Effector memory CD4-positive, alpha-beta T cell (primary cell): ENCODE measurements around the gene COX7A2L.

Source experiments
- DNase-seq, 3 donors: peaks; one replicate each; pipeline ENCODE4 v3.0.0-alpha.2; 2020
- H3K27ac ChIP-seq: 2 replicates; pipeline ENCODE4 v1.7.0; 2013; ENCODE audit warnings: mild to moderate bottlenecking, low read length, moderate library complexity; ENCODE audit not compliant: insufficient read depth, poor library complexity, severe bottlenecking
- H3K27me3 ChIP-seq: replicated peaks from 2 replicates; pipeline ENCODE4 v1.7.0; 2013; ENCODE audit warnings: mild to moderate bottlenecking, low read length; ENCODE audit not compliant: insufficient read depth, control insufficient read depth, poor library complexity, severe bottlenecking
- H3K36me3 ChIP-seq: 2 replicates; pipeline ENCODE4 v1.7.0; 2013; ENCODE audit warnings: mild to moderate bottlenecking, low read length, moderate library complexity; ENCODE audit not compliant: control insufficient read depth, insufficient read depth
- H3K4me1 ChIP-seq: 2 replicates; pipeline ENCODE4 v1.7.0; 2013; ENCODE audit warnings: low read length, mild to moderate bottlenecking; ENCODE audit not compliant: control insufficient read depth, insufficient read depth, poor library complexity, severe bottlenecking
- H3K4me3 ChIP-seq: 2 replicates; pipeline ENCODE4 v1.7.0; 2013; ENCODE audit warnings: low read length, low read depth, mild to moderate bottlenecking; ENCODE audit not compliant: insufficient read depth, poor library complexity, severe bottlenecking
- H3K9me3 ChIP-seq: 2 replicates; pipeline ENCODE4 v1.7.0; 2013; ENCODE audit warnings: mild to moderate bottlenecking, low read length, moderate library complexity; ENCODE audit not compliant: control insufficient read depth

The COX7A2L gene

GRCh38 chr2:42321452-42322064 lies 39.5 kb downstream of the COX7A2L start:
- no peaks in the 10 kb centered on the region for H3K27me3 ChIP-seq
- no peak for DNase-seq
- no peak overlapping the region for H3K27ac ChIP-seq
- peaks cover 30% of the 10 kb centered on the region for H3K36me3 ChIP-seq
- peaks cover 11% of the 10 kb centered on the region for H3K4me1 ChIP-seq
- H3K9me3 ChIP-seq, result no peaks in the 10 kb centered on the region
- H3K4me3 ChIP-seq, result no peak overlapping the region

GRCh38 chr2:42319265-42319664 lies 41.8 kb downstream of the COX7A2L start:
- Histone ChIP-seq H3K4me3 (no peak overlapping the region), H3K9me3 (no peaks in the 10 kb centered on the region), H3K27ac (no peak overlapping the region), H3K4me1 (peaks cover 11% of the 10 kb centered on the region), H3K36me3 (peaks cover 18% of the 10 kb centered on the region), H3K27me3 (no peaks in the 10 kb centered on the region)
- DNase-seq, result no peak

DNA sequence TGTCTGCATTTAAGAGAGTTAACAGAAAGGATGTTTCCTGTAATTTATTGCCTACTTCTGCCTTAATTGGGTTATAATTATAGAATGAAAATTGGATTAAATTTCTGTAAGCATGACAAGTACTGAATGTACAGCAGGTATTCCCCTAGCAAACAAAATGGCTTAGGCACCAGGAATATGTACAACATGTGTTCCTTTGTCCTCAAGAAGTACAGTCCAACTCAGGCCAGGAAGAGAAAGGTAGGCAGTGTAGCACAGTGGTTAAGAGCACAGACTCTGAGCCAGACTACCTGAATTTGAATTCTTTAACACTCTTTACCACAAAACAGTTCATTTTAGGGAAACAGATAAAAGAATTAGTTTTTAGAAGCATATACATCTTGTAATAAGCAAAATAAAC lies 43.1 kb downstream of the COX7A2L start:
- Histone ChIP-seq H3K4me3 (no peak overlapping the region), H3K4me1 (peaks cover 11% of the 10 kb centered on the region), H3K27ac (no peak overlapping the region), H3K9me3 (no peaks in the 10 kb centered on the region), H3K36me3 (peaks cover 18% of the 10 kb centered on the region), H3K27me3 (no peaks in the 10 kb centered on the region)
- no peak for DNase-seq

DNA sequence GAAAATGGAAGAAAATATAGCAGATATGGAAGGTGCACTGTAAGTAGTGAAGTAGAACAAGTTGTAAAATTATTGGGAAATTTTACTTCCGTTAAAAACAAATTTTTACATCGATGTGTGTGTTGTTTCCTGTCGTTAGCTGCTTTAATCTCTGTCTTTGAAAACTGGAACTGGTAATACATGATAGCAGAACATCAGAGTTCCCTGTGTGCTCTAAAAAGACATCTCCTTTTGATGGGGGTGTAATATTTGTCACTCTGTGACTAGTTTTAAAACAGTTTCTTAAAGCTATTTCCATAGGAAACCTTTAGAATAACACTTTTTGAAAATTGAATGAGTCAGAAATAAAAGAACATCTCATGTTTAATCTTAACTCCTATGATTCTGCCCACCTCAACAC lies 43.5 kb downstream of the COX7A2L start:
- no peak for DNase-seq
- Histone ChIP-seq H3K4me1 (peaks cover 11% of the 10 kb centered on the region), H3K4me3 (no peak overlapping the region), H3K27me3 (no peaks in the 10 kb centered on the region), H3K36me3 (peaks cover 18% of the 10 kb centered on the region), H3K27ac (no peak overlapping the region), H3K9me3 (no peaks in the 10 kb centered on the region)

GRCh38 chr2:42316910-42317309 lies 44.1 kb downstream of the COX7A2L start:
- no peaks in the 10 kb centered on the region for H3K27me3 ChIP-seq
- DNase-seq, result no peak
- no peak overlapping the region for H3K4me3 ChIP-seq
- H3K4me1 ChIP-seq, result peaks cover 11% of the 10 kb centered on the region
- H3K9me3 ChIP-seq, result no peaks in the 10 kb centered on the region
- H3K27ac ChIP-seq, result no peak overlapping the region
- peaks cover 18% of the 10 kb centered on the region for H3K36me3 ChIP-seq

DNA sequence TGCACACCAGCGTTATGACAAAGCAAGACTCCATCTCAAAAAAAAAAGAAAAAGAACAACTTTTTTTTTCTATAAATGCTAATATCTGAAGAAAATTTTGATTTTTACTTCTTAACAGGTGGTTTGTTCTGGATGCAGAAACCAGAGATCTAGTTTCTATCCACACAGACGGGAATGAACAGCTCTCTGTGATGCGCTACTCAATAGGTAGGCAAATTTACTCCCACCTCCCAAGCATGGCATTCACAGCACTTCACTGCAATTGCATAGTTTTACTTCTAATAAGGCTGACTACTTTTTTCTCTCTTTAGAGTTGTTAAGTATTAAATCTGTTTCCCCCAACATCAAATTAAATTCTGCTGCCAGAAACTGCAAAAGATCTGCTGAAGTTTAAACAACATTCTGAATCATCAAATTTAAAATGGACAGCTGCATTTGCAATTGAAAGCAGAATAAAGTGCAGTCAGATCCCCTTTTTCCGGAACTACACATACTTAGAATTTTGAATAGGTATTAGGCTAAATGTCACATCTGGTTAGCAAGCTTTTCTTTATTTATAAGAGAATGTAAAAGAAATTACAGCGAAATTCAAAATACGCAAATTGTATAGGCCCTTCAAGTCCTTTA lies 45.1 kb downstream of the COX7A2L start:
- peaks cover 11% of the 10 kb centered on the region for H3K4me1 ChIP-seq
- H3K27me3 ChIP-seq, result no peaks in the 10 kb centered on the region
- H3K4me3 ChIP-seq, result no peak overlapping the region
- H3K36me3 ChIP-seq, result peaks cover 18% of the 10 kb centered on the region
- H3K9me3 ChIP-seq, result no peaks in the 10 kb centered on the region
- H3K27ac ChIP-seq, result no peak overlapping the region
- DNase-seq, result no peak

GRCh38 chr2:42314892-42315468 lies 46.0 kb downstream of the COX7A2L start:
- Histone ChIP-seq H3K27ac (no peak overlapping the region), H3K4me3 (no peak overlapping the region), H3K4me1 (peaks cover 11% of the 10 kb centered on the region), H3K36me3 (peaks cover 24% of the 10 kb centered on the region), H3K27me3 (no peaks in the 10 kb centered on the region), H3K9me3 (no peaks in the 10 kb centered on the region)
- no peak for DNase-seq

DNA sequence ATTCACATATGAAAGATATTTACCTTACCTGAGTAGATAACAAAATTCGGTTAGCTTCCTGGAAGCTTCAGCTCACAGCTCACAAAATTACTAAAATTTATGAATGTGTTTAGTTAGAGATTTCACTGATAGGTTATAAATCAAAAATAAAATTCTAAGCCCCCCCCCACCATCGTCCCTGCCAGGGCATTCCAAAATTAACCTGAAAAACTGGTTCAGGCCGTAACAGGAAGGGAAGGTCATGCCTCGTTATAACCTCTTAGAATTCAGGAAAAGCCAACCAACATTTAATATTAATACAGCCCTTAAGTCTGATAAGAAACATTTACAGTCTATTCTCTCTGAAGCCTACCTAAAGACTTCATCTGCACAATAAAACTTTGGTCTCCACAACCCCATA lies 48.9 kb downstream of the COX7A2L start:
- no peaks in the 10 kb centered on the region for H3K9me3 ChIP-seq
- H3K4me1 ChIP-seq, result peaks cover 3% of the 10 kb centered on the region
- peaks cover 21% of the 10 kb centered on the region for H3K36me3 ChIP-seq
- DNase-seq, result no peak
- H3K4me3 ChIP-seq, result no peak overlapping the region
- H3K27ac ChIP-seq, result no peak overlapping the region
- H3K27me3 ChIP-seq, result no peaks in the 10 kb centered on the region

DNA sequence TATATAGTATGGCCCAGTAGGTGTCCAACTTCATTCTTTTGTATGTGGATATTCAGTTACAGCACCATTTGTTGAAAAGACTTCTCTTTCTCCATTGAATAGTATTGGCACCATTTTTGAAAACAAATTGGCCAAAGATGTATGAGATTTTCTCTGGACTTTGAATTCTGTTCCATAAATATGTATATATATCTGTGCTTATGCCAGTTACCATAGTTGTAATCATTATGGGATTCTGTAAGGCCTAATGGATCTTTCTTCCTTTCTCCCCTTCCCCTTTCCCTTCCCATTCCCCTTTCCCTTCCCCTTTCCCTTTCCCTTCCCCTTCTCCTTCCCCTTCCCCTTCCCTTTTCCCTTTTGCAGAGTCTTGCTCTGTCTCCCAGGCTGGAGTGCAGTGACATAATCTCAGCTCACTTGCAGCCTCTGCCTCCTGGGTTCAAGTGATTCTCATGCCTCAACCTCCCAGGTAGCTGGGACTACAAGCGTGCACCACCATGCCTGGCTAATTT lies 51.0 kb downstream of the COX7A2L start:
- Histone ChIP-seq H3K9me3 (no peaks in the 10 kb centered on the region), H3K36me3 (peaks cover 16% of the 10 kb centered on the region), H3K4me3 (no peak overlapping the region), H3K27ac (no peak overlapping the region), H3K27me3 (no peaks in the 10 kb centered on the region), H3K4me1 (peaks cover 6% of the 10 kb centered on the region)
- DNase-seq, result no peak

DNA sequence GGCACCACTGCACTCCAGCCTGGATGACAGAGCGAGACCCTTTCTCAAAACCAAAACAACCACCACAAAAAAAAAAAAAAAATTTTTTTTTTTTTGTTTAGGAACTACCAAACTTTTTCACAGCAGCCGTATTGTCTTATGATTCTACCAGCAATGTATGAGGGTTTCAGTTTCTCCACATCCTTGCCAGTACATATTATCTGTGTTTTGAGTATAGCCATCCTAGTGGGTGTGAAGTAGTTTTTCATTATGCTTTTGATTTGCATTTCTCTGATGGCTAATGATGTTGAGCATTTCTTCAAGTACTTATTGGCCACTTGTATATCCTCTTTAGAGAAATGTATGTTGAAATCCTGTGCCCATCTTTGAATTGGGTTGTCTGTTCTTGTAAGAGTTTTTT lies 51.7 kb downstream of the COX7A2L start:
- peaks cover 20% of the 10 kb centered on the region for H3K36me3 ChIP-seq
- no peak overlapping the region for H3K4me3 ChIP-seq
- no peaks in the 10 kb centered on the region for H3K9me3 ChIP-seq
- H3K27me3 ChIP-seq, result no peaks in the 10 kb centered on the region
- no peak for DNase-seq
- peaks cover 6% of the 10 kb centered on the region for H3K4me1 ChIP-seq
- H3K27ac ChIP-seq, result no peak overlapping the region
